ENCODE data around the gene ADGRD2. TPM values are rescaled to one million over a fixed set of nuclear protein-coding genes. Genes with fewer than 3 reads are reported as not detected.

The ADGRD2 gene
- total RNA-seq, 1 experiment from 2014 or later, result not detected

- H3K27me3 ChIP-seq, result 0 out of 2 replicates have a peak, but pooled peaks cover 3% of the 10 kb centered on the region
- H3K9me3 ChIP-seq (replicated peaks), result no peaks in the 10 kb centered on the region
- no peak overlapping the region for H3K4me3 ChIP-seq
- no peaks in the 10 kb centered on the region for H3K4me1 ChIP-seq
- H3K27ac ChIP-seq, result no peak overlapping the region
- no peaks in the 10 kb centered on the region for H3K36me3 ChIP-seq
- no peak for DNase-seq
Measured at GRCh38 chr9:124457887-124458431, 7.7 kb downstream of the ADGRD2 start.

GRCh38 chr9:124458441-124458840 lies 8.2 kb downstream of the ADGRD2 start:
- Histone ChIP-seq H3K9me3 (replicated peaks) (no peaks in the 10 kb centered on the region), H3K4me3 (no peak overlapping the region), H3K4me1 (no peaks in the 10 kb centered on the region), H3K36me3 (no peaks in the 10 kb centered on the region), H3K27me3 (0 out of 2 replicates have a peak, but pooled peaks cover 3% of the 10 kb centered on the region), H3K27ac (no peak overlapping the region)
- no peak for DNase-seq

- no peak overlapping the region for H3K27ac ChIP-seq
- no peak for DNase-seq
- H3K4me1 ChIP-seq, result no peaks in the 10 kb centered on the region
- no peaks in the 10 kb centered on the region for H3K27me3 ChIP-seq
- no peaks in the 10 kb centered on the region for H3K9me3 ChIP-seq (replicated peaks)
- H3K36me3 ChIP-seq, result no peaks in the 10 kb centered on the region
- H3K4me3 ChIP-seq, result no peak overlapping the region
Measured at GRCh38 chr9:124462739-124463138, 12.5 kb downstream of the ADGRD2 start.

- DNase-seq, result no peak
Measured at GRCh38 chr9:124465736-124466135, 15.5 kb downstream of the ADGRD2 start.

GRCh38 chr9:124467410-124468060 lies 17.3 kb downstream of the ADGRD2 start:
- Histone ChIP-seq H3K4me1 (no peaks in the 10 kb centered on the region), H3K4me3 (no peak overlapping the region), H3K27me3 (peaks cover 2% of the 10 kb centered on the region; the same call in 1 of the 2 replicates), H3K36me3 (no peaks in the 10 kb centered on the region), H3K27ac (no peak overlapping the region), H3K9me3 (replicated peaks) (no peaks in the 10 kb centered on the region)
- no peak for DNase-seq

More at GRCh38 chr9:124465736-124466135, 15.5 kb downstream of the ADGRD2 start:
- Histone ChIP-seq H3K27me3 (peaks cover 2% of the 10 kb centered on the region; the same call in 1 of the 2 replicates), H3K4me3 (no peak overlapping the region), H3K9me3 (replicated peaks) (no peaks in the 10 kb centered on the region), H3K4me1 (no peaks in the 10 kb centered on the region), H3K27ac (no peak overlapping the region), H3K36me3 (no peaks in the 10 kb centered on the region)

GRCh38 chr9:124468061-124468740 lies 17.9 kb downstream of the ADGRD2 start:
- DNase-seq, result no peak
- Histone ChIP-seq H3K4me1 (no peaks in the 10 kb centered on the region), H3K27me3 (peaks cover 2% of the 10 kb centered on the region; the same call in 1 of the 2 replicates), H3K4me3 (no peak overlapping the region), H3K9me3 (replicated peaks) (no peaks in the 10 kb centered on the region), H3K36me3 (no peaks in the 10 kb centered on the region), H3K27ac (no peak overlapping the region)

GRCh38 chr9:124469011-124469832 lies 19.0 kb downstream of the ADGRD2 start:
- H3K27me3 ChIP-seq, result peaks cover 5% of the 10 kb centered on the region; the same call in 1 of the 2 replicates
- H3K36me3 ChIP-seq, result no peaks in the 10 kb centered on the region
- H3K27ac ChIP-seq, result no peak overlapping the region
- H3K9me3 ChIP-seq (replicated peaks), result no peaks in the 10 kb centered on the region
- no peak overlapping the region for H3K4me3 ChIP-seq
- no peaks in the 10 kb centered on the region for H3K4me1 ChIP-seq
- DNase-seq, result no peak

- H3K27me3 ChIP-seq, result peaks cover 11% of the 10 kb centered on the region; the same call in 1 of the 2 replicates
- H3K4me1 ChIP-seq, result no peaks in the 10 kb centered on the region
- no peak overlapping the region for H3K27ac ChIP-seq
- no peaks in the 10 kb centered on the region for H3K9me3 ChIP-seq (replicated peaks)
- no peak overlapping the region for H3K4me3 ChIP-seq
- H3K36me3 ChIP-seq, result no peaks in the 10 kb centered on the region
- DNase-seq, result no peak
Measured at GRCh38 chr9:124470306-124470705, 20.1 kb downstream of the ADGRD2 start.

GRCh38 chr9:124470726-124471125 lies 20.5 kb downstream of the ADGRD2 start:
- no peaks in the 10 kb centered on the region for H3K9me3 ChIP-seq (replicated peaks)
- H3K27ac ChIP-seq, result no peak overlapping the region
- no peak overlapping the region for H3K4me3 ChIP-seq
- no peaks in the 10 kb centered on the region for H3K36me3 ChIP-seq
- no peaks in the 10 kb centered on the region for H3K4me1 ChIP-seq
- DNase-seq, result no peak
- H3K27me3 ChIP-seq, result peaks cover 15% of the 10 kb centered on the region

GRCh38 chr9:124471761-124472160 lies 21.5 kb downstream of the ADGRD2 start:
- DNase-seq, result no peak
- no peak overlapping the region for H3K27ac ChIP-seq
- no peaks in the 10 kb centered on the region for H3K4me1 ChIP-seq
- H3K27me3 ChIP-seq, result peaks cover 25% of the 10 kb centered on the region
- H3K9me3 ChIP-seq (replicated peaks), result no peaks in the 10 kb centered on the region
- no peak overlapping the region for H3K4me3 ChIP-seq
- H3K36me3 ChIP-seq, result no peaks in the 10 kb centered on the region

- Histone ChIP-seq H3K36me3 (no peaks in the 10 kb centered on the region), H3K27ac (no peak overlapping the region), H3K4me1 (no peaks in the 10 kb centered on the region), H3K4me3 (no peak overlapping the region), H3K27me3 (peaks cover 32% of the 10 kb centered on the region), H3K9me3 (replicated peaks) (no peaks in the 10 kb centered on the region)
- DNase-seq, result no peak
Measured at GRCh38 chr9:124472770-124473169, 22.5 kb downstream of the ADGRD2 start.

GRCh38 chr9:124473310-124473709 lies 23.1 kb downstream of the ADGRD2 start:
- H3K4me1 ChIP-seq, result no peaks in the 10 kb centered on the region
- H3K27ac ChIP-seq, result no peak overlapping the region
- peaks cover 36% of the 10 kb centered on the region for H3K27me3 ChIP-seq
- DNase-seq, result no peak
- no peaks in the 10 kb centered on the region for H3K36me3 ChIP-seq
- H3K9me3 ChIP-seq (replicated peaks), result no peaks in the 10 kb centered on the region
- no peak overlapping the region for H3K4me3 ChIP-seq

GRCh38 chr9:124474151-124474550 lies 23.9 kb downstream of the ADGRD2 start:
- peaks cover 43% of the 10 kb centered on the region for H3K27me3 ChIP-seq
- H3K36me3 ChIP-seq, result no peaks in the 10 kb centered on the region
- no peak overlapping the region for H3K27ac ChIP-seq
- no peak for DNase-seq
- H3K4me1 ChIP-seq, result no peaks in the 10 kb centered on the region
- no peak overlapping the region for H3K4me3 ChIP-seq
- H3K9me3 ChIP-seq (replicated peaks), result no peaks in the 10 kb centered on the region

GRCh38 chr9:124475158-124475867 lies 25.1 kb downstream of the ADGRD2 start:
- H3K27me3 ChIP-seq, result peaks cover 45% of the 10 kb centered on the region
- H3K4me3 ChIP-seq, result no peak overlapping the region
- H3K36me3 ChIP-seq, result no peaks in the 10 kb centered on the region
- H3K4me1 ChIP-seq, result no peaks in the 10 kb centered on the region
- no peaks in the 10 kb centered on the region for H3K9me3 ChIP-seq (replicated peaks)
- H3K27ac ChIP-seq, result no peak overlapping the region
- DNase-seq, result no peak
